Tibial nerve (tissue), 4 donors: Measurements from ENCODE around the gene TASL. TPM values are rescaled to one million over a fixed set of nuclear protein-coding genes. Genes with fewer than 3 reads are reported as not detected.

Experiments
- DNase-seq, 2 donors: peaks; one replicate each; pipeline ENCODE4 v3.0.0-alpha.2; 2019; ENCODE audit warnings: low spot score in 2 of 2
- H3K27ac ChIP-seq, 4 donors: fragments of 200-600 bp; sonication (generic) in 3 of 4; one replicate each; pipeline ENCODE4 v1.5.1; 2017 to 2019; ENCODE audit warnings: mild to moderate bottlenecking in 1 of 4
- H3K27me3 ChIP-seq, 2 donors: fragments of 200-600 bp; sonication (generic) in 1 of 2; one replicate each; pipeline versions ENCODE4 v1.5.1 to v1.6.0; 2017 to 2019
- H3K36me3 ChIP-seq, 3 donors: fragments of 200-600 bp; sonication (generic); one replicate each; pipeline ENCODE4 v1.5.1; 2018 to 2019
- H3K4me1 ChIP-seq, 4 donors: fragments of 200-600 bp; sonication (generic) in 3 of 4; one replicate each; pipeline ENCODE4 v1.5.1; 2017 to 2019
- H3K4me3 ChIP-seq, 4 donors: fragments of 200-600 bp; sonication (generic) in 3 of 4; one replicate each; pipeline ENCODE4 v1.5.1; 2017 to 2019; ENCODE audit warnings: mild to moderate bottlenecking in 1 of 4, moderate library complexity in 1 of 4
- H3K9me3 ChIP-seq, 4 donors: fragments of 200-600 bp; sonication (generic) in 3 of 4; one replicate each; pipeline ENCODE4 v1.5.1; 2017 to 2019
- CTCF ChIP-seq, 5 experiments: fragments of 200-600 bp in 3 of 5; fragments of 450-650 bp in 2 of 5; sonication (generic) in 3 of 5; IDR thresholded peaks; one replicate each; pipeline ENCODE4 v1.5.1; 2016 to 2019; ENCODE audit warnings: antibody characterized with exemption in 5 of 5, mild to moderate bottlenecking in 3 of 5, moderate library complexity in 2 of 5
- EP300 ChIP-seq, 2 donors: sonication (generic); formaldehyde crosslinking; IDR thresholded peaks; one replicate each; pipeline ENCODE4 v1.6.1; 2017; ENCODE audit warnings: antibody characterized with exemption in 2 of 2, mild to moderate bottlenecking in 1 of 2
- POLR2A ChIP-seq, 2 donors: fragments of 450-650 bp; IDR thresholded peaks; one replicate each; pipeline ENCODE4 v1.6.1; 2017; ENCODE audit warnings: antibody characterized with exemption in 2 of 2, mild to moderate bottlenecking in 2 of 2, moderate library complexity in 2 of 2
- WGBS, 2 donors: methylation state at CpG; one replicate each; pipeline ENCODE4 v1.1.5; 2018; 5-methylcytosine and 5-hydroxymethylcytosine counted together
- total RNA-seq, 4 donors: library from RNA; depleted of rRNA; stranded (reverse); fragments of >200 nt; gene quantifications; one replicate each; pipeline ENCODE4 v1.1.0, GENCODE V29; 2016

The TASL gene
- total RNA-seq, 4 donors from 2014 or later = 0.39 to 2.8 TPM; not detected in 2

- Histone ChIP-seq H3K4me1 (no peaks in the 10 kb centered on the region), H3K9me3 (no peaks in the 10 kb centered on the region), H3K4me3 (no peak overlapping the region), H3K27ac (no peak overlapping the region), H3K27me3 (no peaks in the 10 kb centered on the region), H3K36me3 (no peaks in the 10 kb centered on the region)
- 35 to 80% methylated on average over 1 of the region's 1 CpG for WGBS, 2 donors
- DNase-seq = no peak
- TF ChIP-seq CTCF (IDR thresholded peaks at IDR 0.05) (no peak), EP300 (IDR thresholded peaks at IDR 0.05) (no peak), POLR2A (IDR thresholded peaks at IDR 0.05) (no peak)
Measured at GRCh38 chrX:30533835-30534234, 43.7 kb downstream of the TASL start.

DNA sequence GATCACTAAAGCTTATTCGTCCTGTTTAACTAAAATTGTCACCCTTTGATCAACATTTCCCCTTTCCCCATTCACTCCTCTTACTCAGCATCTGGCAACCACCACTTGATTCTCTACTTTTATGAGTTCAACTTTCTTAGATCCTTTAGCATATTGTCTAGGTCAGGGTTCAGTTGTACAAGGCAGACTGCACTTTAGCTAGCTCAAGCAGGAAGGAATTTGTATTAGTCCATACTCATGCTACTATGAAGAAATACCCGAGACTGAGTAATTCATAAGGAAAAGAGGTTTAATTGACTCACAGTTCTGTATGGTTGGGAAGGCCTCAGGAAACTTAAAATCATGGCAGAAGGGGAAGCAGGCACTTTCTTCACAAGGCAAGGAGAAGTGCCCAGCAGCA is 44.3 kb downstream of the TASL start:
- no peaks in the 10 kb centered on the region for H3K27me3 ChIP-seq
- WGBS, 2 donors = 49 to 81% methylated on average over 2 of the region's 2 CpGs
- H3K9me3 ChIP-seq = no peaks in the 10 kb centered on the region
- H3K36me3 ChIP-seq = no peaks in the 10 kb centered on the region
- TF ChIP-seq POLR2A (IDR thresholded peaks at IDR 0.05) (no peak), CTCF (IDR thresholded peaks at IDR 0.05) (no peak), EP300 (IDR thresholded peaks at IDR 0.05) (no peak)
- H3K4me3 ChIP-seq = no peak overlapping the region
- no peak overlapping the region for H3K27ac ChIP-seq
- no peak for DNase-seq
- H3K4me1 ChIP-seq = no peaks in the 10 kb centered on the region

DNA sequence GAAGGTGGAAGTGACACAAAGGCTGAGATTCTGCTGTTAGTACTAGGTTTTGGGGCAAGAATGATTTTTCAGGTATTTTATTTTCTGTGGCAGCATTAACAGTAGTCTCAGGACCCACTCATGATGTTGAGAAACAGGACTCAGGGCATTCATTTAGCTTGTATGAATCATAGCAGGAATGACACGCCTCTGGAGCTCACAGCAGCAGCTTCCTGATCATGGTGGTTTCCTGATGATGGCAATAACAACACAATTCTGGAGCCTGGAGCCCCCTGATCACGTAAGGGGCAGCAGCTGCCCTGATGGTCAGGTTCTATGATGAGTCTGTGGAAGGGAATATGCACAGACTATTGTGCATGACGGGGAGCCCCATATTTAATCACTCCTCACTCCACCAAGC is 47.0 kb downstream of the TASL start:
- H3K4me3 ChIP-seq = no peak overlapping the region
- WGBS, 2 donors = 55 to 100% methylated on average over 1 to 3 of the region's 3 CpGs
- no peaks in the 10 kb centered on the region for H3K9me3 ChIP-seq
- H3K4me1 ChIP-seq = no peaks in the 10 kb centered on the region
- H3K36me3 ChIP-seq = no peaks in the 10 kb centered on the region
- no peak overlapping the region for H3K27ac ChIP-seq
- no peaks in the 10 kb centered on the region for H3K27me3 ChIP-seq
- no peak for DNase-seq
- TF ChIP-seq EP300 (IDR thresholded peaks at IDR 0.05) (no peak), POLR2A (IDR thresholded peaks at IDR 0.05) (no peak), CTCF (IDR thresholded peaks at IDR 0.05) (no peak)

DNA sequence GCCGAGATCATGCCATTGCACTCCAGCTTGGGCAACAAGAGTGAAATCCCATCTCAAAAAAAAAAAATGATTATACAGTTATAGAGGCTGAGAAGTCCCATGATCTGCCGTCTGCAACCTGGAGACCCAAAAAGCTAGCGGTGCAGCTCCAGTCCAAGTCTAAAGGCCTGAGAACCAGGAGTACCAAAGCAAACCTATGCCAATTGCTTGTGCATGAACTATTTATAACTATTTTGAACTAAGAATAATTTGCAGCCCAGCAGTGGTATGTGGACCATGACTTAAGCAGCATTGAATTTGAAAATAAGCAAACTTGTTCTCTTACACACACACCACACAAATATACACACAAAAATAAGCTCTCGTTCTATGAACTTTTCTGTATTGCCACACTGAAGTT is 51.8 kb downstream of the TASL start:
- H3K27me3 ChIP-seq = no peaks in the 10 kb centered on the region
- DNase-seq = no peak
- no peak overlapping the region for H3K27ac ChIP-seq
- H3K4me3 ChIP-seq = no peak overlapping the region
- H3K4me1 ChIP-seq = no peaks in the 10 kb centered on the region
- TF ChIP-seq EP300 (IDR thresholded peaks at IDR 0.05) (no peak), CTCF (IDR thresholded peaks at IDR 0.05) (no peak), POLR2A (IDR thresholded peaks at IDR 0.05) (no peak)
- no peaks in the 10 kb centered on the region for H3K9me3 ChIP-seq
- WGBS, 2 donors = 80 to 82% methylated on average over 4 of the region's 4 CpGs
- H3K36me3 ChIP-seq = no peaks in the 10 kb centered on the region

DNA sequence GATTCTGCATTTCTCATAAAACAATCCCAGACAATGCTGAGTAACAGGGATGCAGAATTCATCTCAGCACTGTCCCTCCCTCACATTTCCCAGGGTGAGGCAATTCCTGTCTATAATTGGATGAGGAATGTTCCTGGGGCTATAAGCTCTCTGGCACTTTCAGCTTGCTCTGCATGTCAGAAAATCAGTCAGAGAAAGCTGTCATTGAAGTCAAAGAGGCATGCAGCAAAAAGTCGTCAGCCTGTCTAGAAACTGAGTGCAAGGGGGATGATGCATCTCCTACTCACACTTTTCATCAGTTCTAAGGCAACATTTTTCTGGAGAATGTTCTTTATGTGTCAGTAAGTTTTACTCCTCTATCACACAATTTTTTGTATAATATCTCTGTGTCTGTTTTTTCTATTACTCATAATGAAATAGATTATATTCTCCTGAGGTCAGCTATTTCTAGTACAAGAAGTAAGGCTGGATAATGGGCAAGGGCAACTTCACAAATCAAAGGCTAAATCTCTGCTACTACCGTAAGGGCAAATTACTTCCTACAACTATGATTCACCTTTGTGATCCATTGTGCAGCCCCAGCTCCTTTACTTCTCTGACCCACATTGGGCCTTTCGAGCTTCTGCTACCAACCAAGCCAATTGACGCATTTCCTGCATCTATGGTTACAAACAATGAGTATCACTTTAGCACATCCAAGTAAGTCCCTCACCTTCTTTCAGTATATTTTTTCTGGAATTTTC is 56.0 kb downstream of the TASL start:
- Histone ChIP-seq H3K4me3 (no peak overlapping the region), H3K4me1 (no peaks in the 10 kb centered on the region), H3K27me3 (no peaks in the 10 kb centered on the region), H3K9me3 (no peaks in the 10 kb centered on the region), H3K27ac (no peak overlapping the region), H3K36me3 (no peaks in the 10 kb centered on the region)
- no peak for DNase-seq
- 65% methylated on average over 4 of the region's 4 CpGs for WGBS, 2 donors
- no peak for TF ChIP-seq EP300 (IDR thresholded peaks at IDR 0.05)
- no peak for TF ChIP-seq POLR2A (IDR thresholded peaks at IDR 0.05)
- TF ChIP-seq CTCF (IDR thresholded peaks at IDR 0.05) = no peak
